Measurements from ENCODE around the gene TAS2R50. TPM values are rescaled to one million over a fixed set of nuclear protein-coding genes. Genes with fewer than 3 reads are reported as not detected.

Gene TAS2R50
- polyA plus RNA-seq, 1 donor: not detected

DNA sequence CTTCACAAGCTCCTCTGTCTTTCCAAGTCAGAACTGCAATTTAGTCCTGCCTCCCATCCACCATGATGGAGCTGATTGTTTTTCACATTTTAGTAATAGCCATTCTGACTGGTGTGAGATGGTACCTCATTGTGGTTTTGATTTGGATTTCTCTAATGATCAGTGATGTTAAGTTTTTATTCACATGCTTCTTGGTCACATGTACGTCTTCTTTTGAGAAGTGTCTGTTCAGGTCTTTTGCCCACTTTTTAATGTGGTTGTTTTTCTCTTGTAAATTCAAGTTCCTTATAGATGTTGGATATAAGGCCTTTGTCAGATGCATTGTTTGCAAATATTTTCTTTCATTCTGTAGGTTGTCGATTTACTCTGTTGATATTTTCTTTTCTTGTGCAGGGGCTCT, 43.5 kb downstream of the TAS2R50 start:
- DNase-seq: no peak

DNA sequence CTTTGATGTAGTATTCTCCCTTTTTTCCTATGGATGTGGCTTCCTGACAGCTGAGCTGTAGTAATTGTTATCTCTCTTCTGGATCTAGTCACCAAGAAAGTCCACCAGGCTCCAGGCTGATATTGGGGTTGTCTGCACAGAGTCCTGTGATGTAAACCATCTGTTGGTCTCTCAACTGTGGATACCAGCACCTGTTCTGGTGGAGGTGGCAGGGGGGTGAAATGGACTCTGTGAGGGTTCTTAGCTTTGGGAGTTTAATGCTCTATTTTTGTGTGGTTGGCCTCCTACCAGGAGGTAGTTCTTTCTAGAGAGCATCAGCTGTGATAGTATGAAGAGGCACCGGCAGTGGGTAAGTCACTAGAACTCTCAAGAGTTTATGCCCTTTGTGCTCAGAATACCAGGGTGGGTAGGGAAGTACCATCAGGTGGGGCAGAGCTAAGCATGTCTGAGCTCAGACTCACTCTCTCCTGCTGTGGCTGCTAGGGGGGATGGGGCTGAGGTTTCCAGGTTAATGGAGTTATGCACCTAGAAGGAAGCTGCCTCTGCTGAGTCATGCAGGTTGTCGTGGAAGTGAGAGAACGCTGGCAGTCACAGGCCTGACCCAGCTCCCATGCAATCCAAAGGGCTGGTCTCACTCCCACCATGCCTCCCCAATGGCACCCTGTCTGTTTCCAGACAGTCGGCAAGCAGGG, 44.6 kb downstream of the TAS2R50 start:
- DNase-seq: no peak

GRCh38 chr12:10941369-10941768, 45.3 kb downstream of the TAS2R50 start:
- DNase-seq: no peak

GRCh38 chr12:10940389-10940788, 46.3 kb downstream of the TAS2R50 start:
- DNase-seq: no peak

GRCh38 chr12:10939163-10939562, 47.5 kb downstream of the TAS2R50 start, which contains the start of gene TAS2R14:
TSS of gene TAS2R14 (minus strand) at chr12:10939263. CDS start at chr12:10939207, 56 bp downstream.
- no peak for DNase-seq

- DNase-seq: no peak
These were observed 50.2 kb downstream of the TAS2R50 start for GRCh38 chr12:10936506-10936905.

Other genes starting within 250 kb of the TAS2R50 start
- not detected for gene TAS2R7, start 184.3 kb downstream of the TAS2R50 start, polyA plus RNA-seq (ENCODE audit: insufficient read length)
- gene TAS2R8, start 179.6 kb downstream of the TAS2R50 start, polyA plus RNA-seq (ENCODE audit: insufficient read length): not detected
- not detected for gene TAS2R9, start 176.7 kb downstream of the TAS2R50 start, polyA plus RNA-seq (ENCODE audit: insufficient read length)
- 0.50 TPM for gene TAS2R10, start 160.6 kb downstream of the TAS2R50 start, polyA plus RNA-seq (ENCODE audit: insufficient read length)
- 4.1 TPM for gene PRR4, start 137.4 kb downstream of the TAS2R50 start, polyA plus RNA-seq (ENCODE audit: insufficient read length)
- gene PRH1, start 102.7 kb downstream of the TAS2R50 start, polyA plus RNA-seq (ENCODE audit: insufficient read length): 8.8 TPM
- not detected for gene TAS2R13, start 77.3 kb downstream of the TAS2R50 start, polyA plus RNA-seq (ENCODE audit: insufficient read length)
- not detected for gene PRH2, start 57.7 kb downstream of the TAS2R50 start, polyA plus RNA-seq (ENCODE audit: insufficient read length)
- gene TAS2R14, start 47.6 kb downstream of the TAS2R50 start, polyA plus RNA-seq (ENCODE audit: insufficient read length): 2.5 TPM
- gene TAS2R20, start 11.4 kb upstream of the TAS2R50 start, polyA plus RNA-seq (ENCODE audit: insufficient read length): 1.3 TPM
- gene TAS2R19, start 35.7 kb upstream of the TAS2R50 start, polyA plus RNA-seq (ENCODE audit: insufficient read length): 1.3 TPM
- 0.90 TPM for gene TAS2R31, start 44.5 kb upstream of the TAS2R50 start, polyA plus RNA-seq (ENCODE audit: insufficient read length)
- not detected for gene TAS2R46, start 75.4 kb upstream of the TAS2R50 start, polyA plus RNA-seq (ENCODE audit: insufficient read length)
- gene TAS2R43, start 105.4 kb upstream of the TAS2R50 start, polyA plus RNA-seq (ENCODE audit: insufficient read length): 0.27 TPM
- gene TAS2R30, start 147.7 kb upstream of the TAS2R50 start, polyA plus RNA-seq (ENCODE audit: insufficient read length): 0.14 TPM
- gene SMIM10L1, start 184.3 kb upstream of the TAS2R50 start, polyA plus RNA-seq (ENCODE audit: insufficient read length): 11.9 TPM
- gene TAS2R42, start 200.0 kb upstream of the TAS2R50 start, polyA plus RNA-seq (ENCODE audit: insufficient read length): not detected